ENCODE results near the gene SSBP4.

The SSBP4 gene

GRCh38 chr19:18421371-18421959 is 2.3 kb downstream of the SSBP4 start:
- DNase-seq (ENCODE audit: low spot score), result no peak

- no peak for DNase-seq (ENCODE audit: low spot score)
Measured at GRCh38 chr19:18422530-18423191, 3.5 kb downstream of the SSBP4 start.

GRCh38 chr19:18423258-18424020 is 4.2 kb downstream of the SSBP4 start:
- DNase-seq (ENCODE audit: low spot score), result no peak

- DNase-seq (ENCODE audit: low spot score), result no peak
Measured at GRCh38 chr19:18424122-18424889, 5.1 kb downstream of the SSBP4 start.

GRCh38 chr19:18424890-18425514 is 5.8 kb downstream of the SSBP4 start:
- no peak for DNase-seq (ENCODE audit: low spot score)

GRCh38 chr19:18425515-18426415 is 6.6 kb downstream of the SSBP4 start:
- DNase-seq (ENCODE audit: low spot score), result no peak

- DNase-seq (ENCODE audit: low spot score), result no peak
Measured at GRCh38 chr19:18426416-18426767, 7.2 kb downstream of the SSBP4 start.

GRCh38 chr19:18427080-18427742 is 8.0 kb downstream of the SSBP4 start:
- no peak for DNase-seq (ENCODE audit: low spot score)

- no peak for DNase-seq (ENCODE audit: low spot score)
Measured at GRCh38 chr19:18427743-18428113, 8.5 kb downstream of the SSBP4 start.

GRCh38 chr19:18428173-18428786 is 9.1 kb downstream of the SSBP4 start:
- no peak for DNase-seq (ENCODE audit: low spot score)

- no peak for DNase-seq (ENCODE audit: low spot score)
Measured at GRCh38 chr19:18428787-18429674, 9.8 kb downstream of the SSBP4 start.

- no peak for DNase-seq (ENCODE audit: low spot score)
Measured at GRCh38 chr19:18429717-18430416, 10.7 kb downstream of the SSBP4 start.

GRCh38 chr19:18430417-18431144 is 11.4 kb downstream of the SSBP4 start:
- no peak for DNase-seq (ENCODE audit: low spot score)

GRCh38 chr19:18431351-18432197 is 12.4 kb downstream of the SSBP4 start:
- DNase-seq (ENCODE audit: low spot score), result no peak

GRCh38 chr19:18432275-18433014 is 13.2 kb downstream of the SSBP4 start:
- DNase-seq (ENCODE audit: low spot score), result no peak
